ENCODE results near the gene YTHDF1.
"Not testable (repeated sequence)": the region's sequence is repeated elsewhere in the genome, so short reads cannot be mapped to it uniquely, and the experiment has no call there.

YTHDF1 gene

DNA sequence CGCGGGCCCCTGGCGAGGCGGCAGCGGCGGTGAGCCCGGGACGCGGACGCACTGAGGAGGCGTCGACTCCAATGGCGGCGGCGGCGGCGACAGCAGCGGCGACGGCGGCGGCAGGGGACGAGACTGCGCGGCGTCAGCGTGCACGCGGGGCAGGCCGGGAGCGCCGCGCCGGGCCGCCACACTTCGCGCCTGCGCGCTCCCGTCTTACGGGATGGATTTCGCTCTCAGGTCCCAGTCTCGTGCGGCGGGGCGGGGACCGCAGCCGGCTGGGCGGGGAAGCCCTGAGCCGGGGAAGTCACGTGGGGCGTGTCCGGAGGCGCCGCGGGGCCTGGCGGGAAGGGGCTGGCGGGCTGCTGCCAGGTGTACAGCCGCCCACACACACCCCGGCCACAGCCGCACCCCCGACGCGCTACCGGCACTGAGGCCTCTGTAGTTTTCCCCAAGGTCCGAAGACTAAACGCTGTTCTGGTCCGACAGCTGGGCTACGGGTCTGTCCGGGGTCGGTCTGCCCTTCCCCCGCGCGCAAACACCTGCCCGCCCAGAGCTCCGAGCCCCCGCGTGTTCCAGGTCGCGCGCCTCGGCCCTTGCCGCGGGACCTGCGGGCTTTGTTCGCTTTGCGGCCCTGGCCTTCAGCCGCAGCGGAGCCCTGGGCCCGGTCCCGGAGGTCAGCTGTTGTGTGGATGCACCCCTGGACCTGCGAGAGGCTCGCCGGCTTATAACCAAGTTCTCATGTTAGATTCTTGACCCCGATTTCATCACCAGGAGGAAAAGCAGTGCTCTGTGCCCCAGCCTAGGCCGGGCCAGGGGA is at the start of gene YTHDF1:
YTHDF1 (minus strand) TSS at position 91 of the 808 bp plus-strand sequence. CDS start 239 bp downstream, outside the sequence.
- peak; percentile 90 to 97 for DNase-seq (ENCODE audit: low read depth in 2 of 2)

DNA sequence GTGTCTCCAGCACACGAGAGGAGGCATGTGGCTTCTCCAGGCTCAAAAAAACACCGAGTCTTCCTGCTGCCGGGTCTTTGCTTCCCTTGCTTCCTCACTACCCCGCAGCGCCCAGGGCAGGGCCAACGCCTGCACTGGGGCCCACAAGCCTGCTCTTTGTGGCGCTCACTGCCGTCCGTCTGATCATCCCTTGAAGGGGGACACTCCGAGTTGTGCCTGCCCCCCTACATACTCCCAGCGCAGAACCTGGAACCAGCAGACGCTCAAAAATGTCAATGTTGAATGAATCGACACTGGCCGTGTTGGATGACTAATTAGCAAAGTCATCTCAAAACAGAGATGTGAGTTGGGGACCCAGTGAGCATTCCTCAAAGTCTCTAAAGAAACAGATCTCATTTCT is 48.6 kb upstream of the YTHDF1 start:
- no peak for DNase-seq (ENCODE audit: low read depth in 2 of 2)

DNA sequence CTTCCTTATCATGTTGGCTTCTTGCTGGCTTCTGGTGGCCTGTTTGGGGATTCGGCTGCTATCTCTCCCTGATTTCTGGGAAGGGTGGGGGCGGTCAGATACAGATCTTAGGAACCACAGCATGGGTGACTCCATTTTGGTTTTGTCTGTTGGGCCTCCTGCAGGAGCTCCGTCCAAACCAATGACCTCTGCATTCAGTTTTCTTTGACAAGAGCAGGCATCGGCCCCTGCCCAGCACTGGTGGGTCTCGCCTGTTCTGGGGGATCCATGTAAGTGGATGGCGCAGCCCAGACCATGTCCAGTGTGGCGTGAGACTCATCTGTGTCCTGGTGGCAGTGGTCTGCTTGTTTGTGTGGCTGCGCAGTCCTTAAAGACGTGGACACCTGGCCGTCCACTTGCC is 48.1 kb upstream of the YTHDF1 start:
- no peak for DNase-seq (ENCODE audit: low read depth in 2 of 2)

DNA sequence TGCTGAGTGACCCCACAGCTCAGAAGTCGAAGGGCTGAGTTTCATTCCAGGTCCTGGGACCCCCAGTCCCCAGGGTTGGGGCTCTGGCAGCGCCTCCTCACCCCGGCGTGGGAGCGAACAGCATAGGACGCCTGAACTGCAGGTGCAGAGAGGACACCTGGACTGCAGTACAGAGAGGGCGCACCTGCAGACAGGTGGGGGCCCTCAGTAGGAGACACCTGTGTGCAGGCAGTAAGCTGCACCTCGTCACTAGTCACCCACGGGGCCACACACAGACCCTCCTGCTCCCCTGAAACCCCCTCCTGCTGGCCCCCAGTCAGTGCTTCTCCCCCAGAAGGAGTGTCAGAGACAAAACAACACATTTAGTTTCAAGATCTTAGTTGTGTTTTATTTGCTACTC is 46.9 kb upstream of the YTHDF1 start:
- no peak for DNase-seq (ENCODE audit: low read depth in 2 of 2)

DNA sequence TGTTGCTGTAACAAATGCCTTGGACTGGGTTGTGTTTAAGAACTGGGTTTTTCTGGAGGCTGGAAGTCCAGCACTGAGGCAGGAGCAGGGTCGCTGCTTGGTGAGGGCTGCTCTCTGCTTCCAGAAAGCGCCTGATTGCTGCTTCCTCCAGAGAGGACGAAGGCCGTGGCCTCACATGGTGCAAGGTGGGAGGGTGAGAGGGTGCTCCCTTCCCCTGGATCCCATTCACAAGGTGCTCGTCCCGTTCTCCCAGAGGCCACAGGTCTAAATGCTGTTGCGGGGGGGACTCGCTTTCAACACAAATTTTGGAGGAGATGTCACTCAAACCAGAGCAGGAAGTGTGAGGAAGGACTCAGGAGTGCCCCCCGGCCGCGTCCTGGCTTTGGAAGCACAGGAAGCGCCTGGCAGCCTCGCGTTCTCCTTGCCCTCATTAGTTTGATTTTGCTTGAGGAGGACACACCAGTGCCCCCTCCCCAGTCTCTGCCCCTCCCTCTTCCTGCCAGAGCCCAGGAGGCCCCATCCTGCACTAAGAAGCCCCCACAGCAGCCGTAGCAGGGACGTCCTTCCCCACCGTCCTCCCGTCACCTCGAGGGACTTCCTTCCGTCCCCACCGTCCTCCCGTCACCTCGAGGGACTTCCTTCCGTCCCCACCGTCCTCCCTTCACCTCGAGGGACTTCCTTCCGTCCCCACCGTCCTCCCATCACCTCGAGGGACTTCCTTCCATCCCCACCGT is 46.0 kb upstream of the YTHDF1 start:
- DNase-seq (ENCODE audit: low read depth in 2 of 2) = no peak

DNA sequence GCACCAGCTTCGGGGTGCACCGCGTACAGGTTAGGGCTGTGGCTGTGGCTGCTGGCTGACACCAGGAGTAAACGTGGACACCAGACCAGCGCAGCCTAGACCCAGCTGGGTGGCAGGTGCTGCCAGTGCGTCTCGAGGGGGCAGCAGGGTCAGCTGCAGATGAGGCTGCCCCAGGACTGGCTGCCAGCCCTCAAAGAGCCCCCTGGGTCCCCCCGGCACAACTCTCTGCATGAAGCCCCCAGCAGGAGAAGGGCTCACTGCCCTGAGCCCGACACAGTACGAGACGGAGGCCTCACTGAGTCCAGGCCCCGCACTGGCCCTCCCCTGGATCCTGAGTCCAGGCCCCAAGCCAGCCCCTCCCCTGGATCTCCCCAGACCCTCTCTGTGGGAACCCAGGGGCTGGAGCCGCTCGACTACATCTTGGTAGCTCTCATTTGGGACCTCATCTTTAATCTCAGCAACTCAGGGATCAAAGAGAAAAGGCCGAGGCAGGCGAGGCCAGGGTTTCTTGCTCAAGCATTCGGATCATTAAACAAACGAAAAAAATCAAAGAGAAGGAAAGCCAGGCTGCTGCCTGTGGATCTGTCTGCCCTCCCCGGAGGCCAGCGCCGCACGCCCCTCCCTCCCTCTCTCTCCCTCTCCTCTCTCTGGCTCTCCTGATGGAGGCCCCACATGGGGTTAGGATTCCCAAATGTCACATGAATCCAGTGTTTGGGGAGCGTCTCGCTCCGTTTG is 45.3 kb upstream of the YTHDF1 start:
- DNase-seq (ENCODE audit: low read depth in 2 of 2) = no peak

DNA sequence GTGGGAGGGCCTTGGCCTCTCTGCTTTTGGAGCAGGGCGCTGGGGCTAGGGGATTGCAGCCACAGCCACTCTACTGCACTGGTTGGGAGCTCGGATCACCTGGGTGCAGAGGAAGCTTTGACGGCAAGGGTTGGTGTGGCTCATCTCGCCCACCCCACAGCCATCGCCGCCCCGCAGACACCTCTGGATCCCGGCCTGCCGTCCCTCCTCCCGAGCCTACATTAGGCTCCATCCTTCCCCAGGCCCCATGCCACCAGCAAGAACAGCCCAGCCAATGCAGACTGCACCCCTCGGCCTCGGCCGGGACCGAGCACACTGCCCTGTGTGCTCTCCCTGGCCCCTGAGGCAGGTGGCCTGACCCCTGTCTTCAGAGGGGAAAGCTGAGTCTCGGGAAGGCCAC is 44.6 kb upstream of the YTHDF1 start:
- no peak for DNase-seq (ENCODE audit: low read depth in 2 of 2)

DNA sequence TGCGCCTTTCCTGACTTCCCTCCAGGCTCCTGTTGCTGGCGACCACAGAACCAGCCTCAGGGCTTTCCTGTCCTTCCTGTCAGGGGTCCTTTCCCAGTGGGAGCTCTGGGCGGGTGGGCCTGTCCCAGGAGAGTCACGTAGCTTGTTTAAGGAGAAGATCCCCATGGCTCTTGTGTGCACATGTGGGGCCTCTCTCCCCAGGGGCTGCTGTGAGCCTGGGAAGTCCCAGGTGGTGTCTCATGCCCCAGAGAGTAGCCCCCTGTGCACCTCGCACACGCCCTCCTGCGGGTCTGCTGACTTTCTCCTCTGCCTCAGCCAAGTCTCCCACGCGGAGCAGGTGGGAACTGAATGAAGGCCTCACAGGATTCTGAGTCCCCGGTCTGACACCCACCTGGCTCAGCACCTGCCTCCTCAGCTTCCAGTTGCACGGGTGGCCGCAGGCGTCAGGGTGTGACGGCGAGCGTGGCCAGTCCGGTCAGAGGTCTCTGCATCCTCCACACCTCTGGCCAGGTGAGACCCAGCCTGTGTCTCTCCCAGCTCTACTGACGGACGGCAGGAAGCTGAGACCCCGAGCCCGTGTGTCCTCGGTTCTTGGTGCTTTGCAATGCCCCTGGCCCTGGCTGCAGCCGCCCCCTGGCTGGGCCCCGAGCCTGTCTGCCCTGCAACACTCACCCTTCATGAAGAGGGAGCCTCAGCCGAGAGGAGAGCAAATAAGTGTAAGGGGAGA is 44.0 kb upstream of the YTHDF1 start:
- no peak for DNase-seq (ENCODE audit: low read depth in 2 of 2)

DNA sequence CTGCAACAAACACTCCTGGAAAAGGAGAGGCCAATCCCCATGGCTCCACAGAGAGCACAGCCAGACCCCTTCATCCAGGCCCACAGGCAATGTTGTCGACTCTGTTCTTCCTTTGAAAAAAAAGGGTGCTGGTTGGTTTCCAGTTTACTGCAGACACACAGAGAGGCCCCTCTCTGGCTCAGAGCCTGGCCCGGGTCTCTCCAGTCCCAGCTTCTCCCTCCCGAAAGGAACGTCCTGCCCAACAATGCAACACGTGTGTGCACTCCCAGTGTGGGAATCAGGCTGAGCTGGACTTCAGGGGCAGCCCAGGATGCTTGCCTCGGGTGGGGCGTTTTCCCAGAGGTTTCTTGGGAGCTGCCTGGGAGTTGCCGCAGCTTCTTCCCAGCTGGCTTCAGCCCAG is 42.9 kb upstream of the YTHDF1 start:
- no peak for DNase-seq (ENCODE audit: low read depth in 2 of 2)

DNA sequence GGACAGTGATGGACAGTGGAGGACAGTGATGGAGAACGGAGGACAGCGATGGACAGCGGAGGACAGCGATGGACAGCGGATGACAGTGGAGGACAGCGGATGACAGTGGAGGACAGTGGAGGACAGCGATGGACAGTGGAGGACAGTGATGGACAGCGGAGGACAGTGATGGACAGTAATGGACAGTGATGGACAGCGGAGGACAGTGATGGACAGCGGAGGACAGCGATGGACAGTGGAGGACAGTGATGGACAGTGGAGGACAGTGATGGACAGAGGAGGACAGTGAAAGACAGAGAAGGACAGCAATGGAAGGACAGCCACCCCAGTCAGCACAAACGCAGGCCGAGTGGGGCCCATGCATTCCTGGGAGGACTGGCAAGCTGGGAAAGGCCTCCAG is 41.7 kb upstream of the YTHDF1 start:
- no peak for DNase-seq (ENCODE audit: low read depth in 2 of 2)

DNA sequence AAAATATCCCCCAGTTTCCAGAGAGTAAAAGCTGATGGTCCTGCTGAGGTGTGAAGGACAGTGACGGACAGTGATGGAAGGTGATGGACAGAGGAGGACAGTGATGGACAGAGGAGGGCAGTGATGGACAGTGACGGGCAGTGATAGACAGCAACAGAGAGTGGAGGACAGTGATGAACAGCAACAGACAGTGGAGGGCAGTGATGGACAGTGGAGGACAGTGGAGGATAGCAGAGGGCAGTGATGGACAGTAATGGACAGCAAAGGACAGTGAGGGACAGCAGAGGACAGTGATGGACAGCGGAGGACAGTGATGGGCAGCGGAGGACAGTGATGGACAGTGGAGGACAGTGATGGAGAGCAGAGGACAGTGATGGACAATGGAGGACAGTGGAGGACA is 41.0 kb upstream of the YTHDF1 start:
- DNase-seq (ENCODE audit: low read depth in 2 of 2) = no peak

DNA sequence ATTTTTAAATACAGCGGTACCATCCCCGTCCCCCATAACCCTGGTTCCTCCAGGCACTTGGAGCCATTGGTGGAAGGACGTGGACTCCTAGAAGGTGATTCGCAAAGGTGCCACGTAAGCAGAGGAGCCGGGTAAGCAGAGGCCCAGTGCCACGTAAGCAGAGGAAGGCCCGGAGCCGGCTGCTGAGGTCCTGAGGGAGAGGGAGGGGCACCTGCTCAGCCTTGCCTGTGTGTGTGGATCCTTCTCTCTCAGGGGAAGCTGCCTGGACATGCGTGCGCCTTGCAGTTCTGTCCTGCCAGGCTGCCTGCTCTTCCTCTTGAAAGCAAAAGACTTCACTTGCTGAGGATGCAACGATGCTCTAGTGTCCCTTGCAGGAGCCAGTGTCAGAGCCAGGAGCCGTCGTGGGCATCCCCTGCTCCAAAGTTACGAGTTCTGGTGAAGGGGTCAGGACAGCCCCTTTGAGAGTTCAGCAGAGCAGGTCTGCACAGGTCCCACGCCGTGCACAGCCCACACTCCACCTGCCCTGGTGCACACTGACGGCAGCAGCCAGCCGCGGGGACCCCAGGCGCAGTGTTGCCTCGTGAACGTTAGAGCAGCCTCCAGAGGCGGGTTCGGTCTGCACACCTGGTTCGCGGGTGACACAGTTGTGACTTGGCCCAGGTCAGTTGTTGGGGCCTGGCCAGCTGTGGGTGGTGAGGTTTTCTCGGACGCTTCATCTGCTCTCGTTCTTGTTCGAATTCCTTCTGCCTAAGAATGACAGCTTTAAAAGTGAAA is 40.2 kb upstream of the YTHDF1 start:
- DNase-seq (ENCODE audit: low read depth in 2 of 2) = no peak

DNA sequence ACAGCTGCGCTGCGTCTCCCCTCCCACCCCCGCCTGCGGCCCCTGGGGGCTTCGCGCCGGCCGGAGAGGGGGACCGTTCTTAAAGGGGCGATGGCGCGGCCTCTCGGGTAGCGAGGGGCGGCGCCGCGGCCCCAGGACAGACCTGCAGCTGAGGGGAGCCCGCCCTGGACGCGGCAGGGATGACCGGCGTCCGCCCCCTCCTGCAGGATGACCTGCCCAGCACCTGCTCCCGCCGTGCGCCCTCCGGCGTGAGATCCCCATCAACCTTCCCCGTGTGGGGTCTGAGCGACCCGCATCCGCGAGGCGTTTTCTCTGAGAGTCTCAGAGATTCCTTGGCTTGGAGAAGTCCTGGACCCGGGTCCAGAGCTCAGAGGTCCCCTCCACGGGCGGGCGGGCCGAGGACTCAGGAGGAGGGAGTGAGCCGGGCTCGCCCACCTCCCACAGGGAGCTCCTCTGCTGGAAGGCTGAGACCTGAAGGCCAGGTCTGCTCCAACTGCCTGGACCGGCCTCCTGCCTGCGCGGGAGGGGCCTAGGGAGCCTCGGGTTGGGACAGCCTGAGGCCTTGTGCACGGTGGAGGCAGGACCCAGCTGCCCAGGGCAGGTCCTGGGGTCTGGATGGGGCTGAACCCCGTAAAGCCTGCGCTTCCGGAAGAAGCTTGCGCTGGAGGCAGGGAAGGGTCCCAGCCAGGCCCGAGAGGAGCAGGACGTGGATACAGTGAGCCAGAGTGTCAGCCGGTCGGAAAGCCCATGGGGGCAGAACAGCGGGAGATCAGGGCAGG is 38.9 kb upstream of the YTHDF1 start:
- DNase-seq (ENCODE audit: low read depth in 2 of 2) = no peak

DNA sequence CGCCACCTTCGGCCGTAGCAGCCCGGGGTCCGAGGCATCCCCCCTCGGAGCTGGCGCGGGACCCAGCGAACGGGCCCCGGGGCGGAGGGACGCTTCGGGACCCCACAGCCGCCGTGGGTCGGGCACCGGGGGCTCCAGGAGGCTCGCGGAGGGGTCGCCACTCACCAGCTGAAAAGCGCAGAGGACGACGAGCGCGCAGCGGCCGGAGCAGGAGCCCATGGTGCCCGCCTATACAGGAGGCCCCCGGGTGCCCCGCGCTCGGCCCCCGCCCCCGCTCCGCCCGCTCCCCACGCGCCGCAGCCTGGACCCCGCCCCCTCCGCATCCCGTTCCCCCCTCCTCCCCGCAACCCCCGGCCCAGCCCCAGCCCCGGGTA is 38.3 kb upstream of the YTHDF1 start, which contains the start of gene NKAIN4:
NKAIN4 (minus strand) TSS at position 232 of the 374 bp plus-strand sequence; CDS start at position 219, 13 bp downstream.
- DNase-seq (ENCODE audit: low read depth in 2 of 2) = no peak

DNA sequence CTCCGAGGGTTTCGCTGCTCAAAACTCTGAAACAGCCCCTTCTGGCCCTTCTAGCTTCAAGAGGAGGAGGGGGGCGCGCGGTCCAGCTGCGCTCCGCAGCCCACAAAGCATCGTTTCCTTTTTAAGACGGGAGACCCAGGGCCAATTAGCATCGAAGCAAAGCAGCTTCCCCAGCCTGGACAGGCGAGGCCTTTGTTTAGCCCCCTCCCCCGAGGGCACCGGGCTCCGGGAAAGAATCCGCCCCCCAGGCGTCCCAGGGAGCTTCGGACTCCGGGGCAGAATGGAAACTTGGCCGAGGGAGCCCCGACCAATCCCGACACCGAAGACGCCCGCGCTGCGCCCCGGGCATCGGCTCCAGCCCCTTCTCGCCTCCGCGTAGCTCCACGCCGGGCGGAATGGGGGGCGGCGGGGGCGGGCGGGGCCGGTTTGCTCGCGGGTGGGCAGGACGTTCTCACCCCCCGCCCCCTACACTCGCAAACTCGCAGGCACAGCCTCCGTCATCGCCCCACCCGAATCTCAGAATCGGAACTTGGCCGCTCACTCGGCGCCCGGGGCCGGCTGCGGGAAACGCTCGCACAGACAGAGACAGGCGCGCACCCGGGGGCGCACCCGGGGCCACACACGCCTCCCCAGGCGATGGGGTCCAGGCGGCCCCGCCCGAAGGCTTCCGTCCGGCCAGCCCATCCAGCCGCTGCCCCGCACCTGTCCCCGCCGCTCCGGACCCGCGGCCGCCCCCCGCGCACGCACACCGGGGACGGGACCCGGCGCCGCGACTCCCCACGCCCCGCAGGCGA is 37.7 kb upstream of the YTHDF1 start:
- DNase-seq (ENCODE audit: low read depth in 2 of 2) = no peak

DNA sequence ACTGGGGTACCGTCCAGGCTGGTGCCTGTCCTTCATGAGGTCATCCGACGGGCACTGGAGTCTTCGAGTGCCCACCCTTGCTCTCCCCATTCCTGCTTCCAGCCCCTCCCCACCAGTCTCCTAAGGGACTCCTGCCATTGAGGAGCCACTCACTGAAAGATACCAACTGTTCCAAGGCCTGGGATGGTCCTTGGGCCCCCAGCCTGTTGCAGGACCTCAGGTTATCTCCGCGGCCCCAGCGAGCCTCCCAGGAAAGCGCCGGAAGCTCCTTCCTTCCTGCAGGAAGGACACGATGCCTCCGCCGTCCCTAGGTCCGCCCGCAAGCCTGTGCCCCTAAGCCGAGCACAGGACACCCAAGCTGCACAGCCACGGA is 37.1 kb upstream of the YTHDF1 start:
- DNase-seq (ENCODE audit: low read depth in 2 of 2) = no peak

DNA sequence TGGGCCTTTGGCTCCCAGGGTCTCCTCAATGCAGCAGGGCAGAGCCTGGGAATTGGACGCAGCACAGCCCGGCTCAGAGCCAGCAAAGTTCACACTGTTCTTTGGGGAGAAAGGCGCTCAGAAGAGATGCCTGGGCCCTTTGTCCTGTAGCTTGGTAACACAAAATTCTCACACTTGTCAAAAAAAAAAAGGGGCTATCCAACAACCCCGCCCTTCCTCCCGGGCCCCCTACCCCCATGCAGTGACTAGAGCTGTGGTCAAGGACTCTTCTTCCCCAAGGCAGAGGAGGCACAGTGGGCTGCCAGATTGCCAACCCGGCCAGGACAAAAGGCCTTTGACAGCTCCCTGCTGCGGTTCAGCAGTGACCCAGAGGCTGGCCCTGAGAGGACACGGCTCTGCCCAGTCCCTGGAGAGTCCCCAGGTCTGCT is 36.4 kb upstream of the YTHDF1 start:
- no peak for DNase-seq (ENCODE audit: low read depth in 2 of 2)

DNA sequence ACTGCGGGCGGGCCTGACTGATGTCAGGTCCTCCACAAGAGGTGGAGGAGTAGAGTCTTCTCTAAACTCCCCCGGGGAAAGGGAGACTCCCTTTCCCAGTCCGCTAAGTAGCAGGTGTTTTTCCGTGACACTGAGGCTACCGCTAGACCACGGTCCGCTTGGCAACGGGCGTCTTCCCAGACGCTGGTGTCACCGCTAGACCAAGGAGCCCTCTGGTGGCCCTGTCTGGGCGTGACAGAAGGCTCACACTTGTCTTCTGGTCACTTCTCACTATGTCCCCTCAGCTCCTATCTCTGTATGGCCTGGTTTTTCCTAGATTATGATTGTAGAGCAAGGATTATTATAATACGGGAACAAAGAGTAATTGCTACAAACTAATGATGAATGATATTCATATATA is 35.4 kb upstream of the YTHDF1 start:
- DNase-seq (ENCODE audit: low read depth in 2 of 2) = not testable (repeated sequence)

DNA sequence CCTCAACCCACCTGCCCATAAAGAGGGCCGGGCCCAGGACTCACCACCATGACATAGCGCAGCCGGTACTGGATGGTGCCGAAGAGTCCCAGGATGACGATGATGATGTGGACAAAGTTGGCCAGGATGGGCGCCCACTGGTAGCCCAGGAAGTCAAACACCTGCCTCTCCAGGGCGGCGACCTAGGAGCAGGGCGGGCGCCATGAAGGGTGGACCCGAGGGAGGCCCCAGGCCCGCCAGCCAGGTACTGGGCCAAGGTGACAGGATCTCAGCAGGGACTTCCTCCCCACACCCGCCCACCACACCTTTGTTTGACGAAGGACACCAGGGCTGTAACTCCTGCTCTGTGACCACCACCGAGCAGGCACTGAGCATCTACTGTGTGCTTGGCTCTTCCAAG is 34.0 kb upstream of the YTHDF1 start:
- DNase-seq (ENCODE audit: low read depth in 2 of 2) = no peak

All from stimulated activated CD4-positive, alpha-beta T cell treated with anti-CD3 and anti-CD28 coated beads, Interleukin-4, amount 100 ng/mL, for 48 hours (primary cell).